ENCODE data around the gene IGLL5. TPM values are rescaled to one million over a fixed set of nuclear protein-coding genes. Genes with fewer than 3 reads are reported as not detected.

Gene IGLL5
- total and polyA plus RNA-seq, 9 of the 15 experiments (the other 6 are each of a cell fraction or from before 2014, with no cell fraction given) = not detected

DNA sequence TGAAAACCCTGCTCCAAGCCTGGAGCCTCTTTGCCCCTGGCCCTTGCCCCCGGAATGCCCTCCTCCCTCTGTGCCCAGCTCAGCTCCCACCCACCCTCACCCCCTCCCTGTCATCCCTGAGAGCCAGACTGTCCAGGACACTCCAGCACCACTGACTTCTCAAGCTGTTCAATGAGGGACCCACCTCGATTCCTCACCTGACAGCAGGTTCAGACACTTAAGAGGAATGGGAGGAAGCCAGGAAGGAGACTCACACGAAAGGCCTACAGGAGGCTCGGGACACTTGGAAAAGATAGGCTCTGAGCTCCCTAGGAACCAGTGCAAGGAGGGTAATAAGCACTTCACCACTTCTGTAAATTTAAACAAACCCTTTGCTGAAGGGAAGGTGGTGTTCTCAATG lies 35.8 kb downstream of the IGLL5 start:
- in situ Hi-C loops (cut with MboI) = no loop called here
- peak in 3 of 4 experiments; percentile 60 to 63 (median 61) for DNase-seq (ENCODE audit: extremely low read depth in 1 of 4, low spot score in 3 of 4)

More for the DNA sequence above, 35.8 kb downstream of the IGLL5 start:
- FAIRE-seq (no peak), ATAC-seq (no peak)
- Histone ChIP-seq H3K27ac (ENCODE audit: extremely low read depth, low read depth, low read length) (no peak overlapping the region), H3K79me2 (ENCODE audit: control insufficient read depth, insufficient read depth, low read length) (no peaks in the 10 kb centered on the region), H3K4me2 (ENCODE audit: insufficient read depth, low read length) (no peak overlapping the region), H3K27me3 (ENCODE audit: control insufficient read depth in 2 of 2, insufficient read depth in 2 of 2, low read length in 2 of 2) (peaks cover 31 to 79% of the 10 kb centered on the region in 2 experiments), H3K9ac (ENCODE audit: insufficient read depth in 1 of 2, low read depth in 2 of 2, low read length in 2 of 2) (no peak overlapping the region), H3K36me3 (ENCODE audit: control insufficient read depth, insufficient read depth, low read length) (no peaks in the 10 kb centered on the region), H2AFZ (ENCODE audit: low read depth, low read length) (no peak overlapping the region), H3K4me3 (no peak overlapping the region), H3K4me1 (replicated peaks in 1 of 2; ENCODE audit: control insufficient read depth in 2 of 2, insufficient read depth in 2 of 2, low read length in 2 of 2) (peaks cover 3 to 12% of the 10 kb centered on the region in 2 experiments; a peak in 4 of 5 replicates), H4K20me1 (replicated peaks; ENCODE audit: control insufficient read depth, insufficient read depth, low read length) (peaks cover 80% of the 10 kb centered on the region), H3K9me3 (replicated peaks; ENCODE audit: control insufficient read depth, insufficient read depth, low read depth, low read length) (no peaks in the 10 kb centered on the region), H3K9me1 (ENCODE audit: control insufficient read depth, insufficient read depth, low read length) (peaks cover 8% of the 10 kb centered on the region)
- no TSS peak for BruUV-seq (replicated peaks)
- ChIA-PET POLR2A (interaction anchor here (0.5 to 5.0 kb wide), 6 partner anchors 8 to 557 kb away, joined by 3 to 32 read pairs (median 3); no protein-coding TSS in a partner anchor), CTCF (ENCODE audit: low intra/inter-chr PET ratio) (no interaction called here)
- intact Hi-C loops (cut with micrococcal nuclease) = no loop called here
- TF ChIP-seq SPI1 (IDR thresholded peaks at IDR 0.05; ENCODE audit: borderline replicate concordance, low read depth, low read length) = peak; percentile 25; the same call in 1 of the 2 replicates
- TF ChIP-seq, protein P1, sequence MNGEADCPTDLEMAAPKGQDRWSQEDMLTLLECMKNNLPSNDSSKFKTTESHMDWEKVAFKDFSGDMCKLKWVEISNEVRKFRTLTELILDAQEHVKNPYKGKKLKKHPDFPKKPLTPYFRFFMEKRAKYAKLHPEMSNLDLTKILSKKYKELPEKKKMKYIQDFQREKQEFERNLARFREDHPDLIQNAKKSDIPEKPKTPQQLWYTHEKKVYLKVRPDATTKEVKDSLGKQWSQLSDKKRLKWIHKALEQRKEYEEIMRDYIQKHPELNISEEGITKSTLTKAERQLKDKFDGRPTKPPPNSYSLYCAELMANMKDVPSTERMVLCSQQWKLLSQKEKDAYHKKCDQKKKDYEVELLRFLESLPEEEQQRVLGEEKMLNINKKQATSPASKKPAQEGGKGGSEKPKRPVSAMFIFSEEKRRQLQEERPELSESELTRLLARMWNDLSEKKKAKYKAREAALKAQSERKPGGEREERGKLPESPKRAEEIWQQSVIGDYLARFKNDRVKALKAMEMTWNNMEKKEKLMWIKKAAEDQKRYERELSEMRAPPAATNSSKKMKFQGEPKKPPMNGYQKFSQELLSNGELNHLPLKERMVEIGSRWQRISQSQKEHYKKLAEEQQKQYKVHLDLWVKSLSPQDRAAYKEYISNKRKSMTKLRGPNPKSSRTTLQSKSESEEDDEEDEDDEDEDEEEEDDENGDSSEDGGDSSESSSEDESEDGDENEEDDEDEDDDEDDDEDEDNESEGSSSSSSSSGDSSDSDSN (IDR thresholded peaks at IDR 0.05; ENCODE audit: borderline replicate concordance in 1 of 2, low read depth in 2 of 2, low read length in 2 of 2) = 0 out of 4 replicates have a peak, but pooled peaks of 1 of the 2 experiments have one; percentile 49
- TF ChIP-seq, protein P2, sequence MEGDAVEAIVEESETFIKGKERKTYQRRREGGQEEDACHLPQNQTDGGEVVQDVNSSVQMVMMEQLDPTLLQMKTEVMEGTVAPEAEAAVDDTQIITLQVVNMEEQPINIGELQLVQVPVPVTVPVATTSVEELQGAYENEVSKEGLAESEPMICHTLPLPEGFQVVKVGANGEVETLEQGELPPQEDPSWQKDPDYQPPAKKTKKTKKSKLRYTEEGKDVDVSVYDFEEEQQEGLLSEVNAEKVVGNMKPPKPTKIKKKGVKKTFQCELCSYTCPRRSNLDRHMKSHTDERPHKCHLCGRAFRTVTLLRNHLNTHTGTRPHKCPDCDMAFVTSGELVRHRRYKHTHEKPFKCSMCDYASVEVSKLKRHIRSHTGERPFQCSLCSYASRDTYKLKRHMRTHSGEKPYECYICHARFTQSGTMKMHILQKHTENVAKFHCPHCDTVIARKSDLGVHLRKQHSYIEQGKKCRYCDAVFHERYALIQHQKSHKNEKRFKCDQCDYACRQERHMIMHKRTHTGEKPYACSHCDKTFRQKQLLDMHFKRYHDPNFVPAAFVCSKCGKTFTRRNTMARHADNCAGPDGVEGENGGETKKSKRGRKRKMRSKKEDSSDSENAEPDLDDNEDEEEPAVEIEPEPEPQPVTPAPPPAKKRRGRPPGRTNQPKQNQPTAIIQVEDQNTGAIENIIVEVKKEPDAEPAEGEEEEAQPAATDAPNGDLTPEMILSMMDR (IDR thresholded peaks at IDR 0.05 in 2 of 3, conservative IDR thresholded peaks at IDR 0.05 in 1 of 3; ENCODE audit: insufficient read depth in 2 of 3, low read depth in 1 of 3, low read length in 3 of 3) = no peak
- TF ChIP-seq ZNF354B (CRISPR knock-in tag; IDR thresholded peaks at IDR 0.05) = no peak
- TF ChIP-seq, protein P3, sequence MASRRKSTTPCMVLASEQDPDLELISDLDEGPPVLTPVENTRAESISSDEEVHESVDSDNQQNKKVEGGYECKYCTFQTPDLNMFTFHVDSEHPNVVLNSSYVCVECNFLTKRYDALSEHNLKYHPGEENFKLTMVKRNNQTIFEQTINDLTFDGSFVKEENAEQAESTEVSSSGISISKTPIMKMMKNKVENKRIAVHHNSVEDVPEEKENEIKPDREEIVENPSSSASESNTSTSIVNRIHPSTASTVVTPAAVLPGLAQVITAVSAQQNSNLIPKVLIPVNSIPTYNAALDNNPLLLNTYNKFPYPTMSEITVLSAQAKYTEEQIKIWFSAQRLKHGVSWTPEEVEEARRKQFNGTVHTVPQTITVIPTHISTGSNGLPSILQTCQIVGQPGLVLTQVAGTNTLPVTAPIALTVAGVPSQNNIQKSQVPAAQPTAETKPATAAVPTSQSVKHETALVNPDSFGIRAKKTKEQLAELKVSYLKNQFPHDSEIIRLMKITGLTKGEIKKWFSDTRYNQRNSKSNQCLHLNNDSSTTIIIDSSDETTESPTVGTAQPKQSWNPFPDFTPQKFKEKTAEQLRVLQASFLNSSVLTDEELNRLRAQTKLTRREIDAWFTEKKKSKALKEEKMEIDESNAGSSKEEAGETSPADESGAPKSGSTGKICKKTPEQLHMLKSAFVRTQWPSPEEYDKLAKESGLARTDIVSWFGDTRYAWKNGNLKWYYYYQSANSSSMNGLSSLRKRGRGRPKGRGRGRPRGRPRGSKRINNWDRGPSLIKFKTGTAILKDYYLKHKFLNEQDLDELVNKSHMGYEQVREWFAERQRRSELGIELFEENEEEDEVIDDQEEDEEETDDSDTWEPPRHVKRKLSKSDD (conservative IDR thresholded peaks at IDR 0.05; ENCODE audit: low read length) = 0 out of 2 replicates have a peak, but pooled peaks have one; percentile 62
- 1% methylated on average over 4 of the region's 4 CpGs for WGBS (ENCODE audit: insufficient coverage, low coverage, missing lambda C conversion rate)

All from K562 (cell line).